ENCODE measurements around the gene EHMT1. TPM values are rescaled to one million over a fixed set of nuclear protein-coding genes. Genes with fewer than 3 reads are reported as not detected.

The EHMT1 gene
- total and polyA plus RNA-seq, 2 of the 13 experiments (the other 11 are each of a cell fraction or from before 2014, with no cell fraction given) = 23.0 to 27.1 TPM

- ChIA-PET POLR2A (no interaction called here), CTCF (ENCODE audit: low intra/inter-chr PET ratio, low total read pairs) (no interaction called here)
- no peak for ATAC-seq
- no peaks in the 10 kb centered on the region for H3K4me1 ChIP-seq (ENCODE audit: insufficient read depth, low read length)
- H3K79me2 ChIP-seq (ENCODE audit: insufficient read depth, low read length) = no peaks in the 10 kb centered on the region
- intact Hi-C loops (cut with micrococcal nuclease; ENCODE audit: unreplicated experiment) = no loop called here
- no peaks in the 10 kb centered on the region for H4K20me1 ChIP-seq (ENCODE audit: insufficient read depth, low read length)
- H3K9me3 ChIP-seq (ENCODE audit: low read length) = no peaks in the 10 kb centered on the region
- H3K4me2 ChIP-seq (ENCODE audit: low read depth, low read length) = no peak overlapping the region
- in situ Hi-C loops (cut with HindIII; ENCODE audit: extremely low pct_ligation_motif_present, low pct_unique_long_range_greater_than_20kb) = no loop called here
- 95% methylated on average over 10 of the region's 11 CpGs for WGBS (ENCODE audit: low lambda C conversion rate)
- TF ChIP-seq ZNF724P (CRISPR knock-in tag; IDR thresholded peaks at IDR 0.05; ENCODE audit: borderline replicate concordance) = no peak
- no peak for TF ChIP-seq CSRNP2 (CRISPR knock-in tag; conservative IDR thresholded peaks at IDR 0.05; ENCODE audit: low read depth)
- no peak for TF ChIP-seq GLI4 (CRISPR knock-in tag; IDR thresholded peaks at IDR 0.05; ENCODE audit: borderline replicate concordance)
- TF ChIP-seq KIAA2018 (CRISPR knock-in tag; IDR thresholded peaks at IDR 0.05; ENCODE audit: borderline replicate concordance) = no peak
- no peak for TF ChIP-seq FOXK1 (CRISPR knock-in tag; IDR thresholded peaks at IDR 0.05; ENCODE audit: borderline replicate concordance, low read depth)
- TF ChIP-seq ZSCAN22 (CRISPR knock-in tag; IDR thresholded peaks at IDR 0.05) = no peak
- TF ChIP-seq CEBPG (CRISPR knock-in tag; IDR thresholded peaks at IDR 0.05) = no peak
- no peak for TF ChIP-seq ZNF205 (CRISPR knock-in tag; IDR thresholded peaks at IDR 0.05)
- no peak for TF ChIP-seq RFX5 (IDR thresholded peaks at IDR 0.05; ENCODE audit: low read depth, low read length)
- TF ChIP-seq ZBTB10 (CRISPR knock-in tag; IDR thresholded peaks at IDR 0.05; ENCODE audit: borderline replicate concordance) = no peak
- FAIRE-seq = no peak
- H3K36me3 ChIP-seq (replicated peaks in 1 of 2; ENCODE audit: control insufficient read depth in 1 of 2, insufficient read depth in 2 of 2, low read length in 2 of 2) = peaks cover 38 to 64% of the 10 kb centered on the region in 2 experiments; a peak in 4 of 5 replicates
- H3K9ac ChIP-seq (ENCODE audit: insufficient read depth, low read depth, low read length) = no peak overlapping the region
- no peak overlapping the region for H3K4me3 ChIP-seq (replicated peaks in 1 of 3; ENCODE audit: insufficient read depth in 1 of 3, low read depth in 2 of 3, low read length in 3 of 3)
- H3K27me3 ChIP-seq (ENCODE audit: control insufficient read depth in 1 of 2, insufficient read depth in 2 of 2, low read length in 2 of 2) = no peaks in the 10 kb centered on the region
- no peak overlapping the region for H2AFZ ChIP-seq (ENCODE audit: low read length)
- no peak overlapping the region for H3K27ac ChIP-seq (ENCODE audit: extremely low read length, insufficient read depth, low read length)
- DNase-seq (ENCODE audit: low spot score) = no peak
- no TSS peak for BruUV-seq (replicated peaks)
These were observed 159.5 kb downstream of the EHMT1 start for GRCh38 chr9:137778336-137778735.

Data from HepG2 (cell line).